ENCODE data around the gene XPC.

XPC gene

GRCh38 chr3:14169871-14170270 lies 8.5 kb downstream of the XPC start:
- no peak for DNase-seq

- DNase-seq: no peak
Measured at GRCh38 chr3:14169435-14169834, 9.0 kb downstream of the XPC start.

- no peak for DNase-seq
Measured at GRCh38 chr3:14166877-14167603, 11.4 kb downstream of the XPC start.

- DNase-seq: no peak
Measured at GRCh38 chr3:14162178-14162577, 16.2 kb downstream of the XPC start.

- no peak for DNase-seq
Measured at GRCh38 chr3:14161282-14161681, 17.1 kb downstream of the XPC start.

GRCh38 chr3:14159426-14159825 lies 19.0 kb downstream of the XPC start:
- DNase-seq: no peak

GRCh38 chr3:14158370-14158769 lies 20.0 kb downstream of the XPC start:
- DNase-seq: no peak

GRCh38 chr3:14157951-14158350 lies 20.4 kb downstream of the XPC start:
- DNase-seq: no peak

- no peak for DNase-seq
Measured at GRCh38 chr3:14156843-14157561, 21.4 kb downstream of the XPC start.

GRCh38 chr3:14156201-14156600 lies 22.2 kb downstream of the XPC start:
- DNase-seq: no peak

- DNase-seq: no peak
Measured at GRCh38 chr3:14154895-14155440, 23.4 kb downstream of the XPC start.

- no peak for DNase-seq
Measured at GRCh38 chr3:14154276-14154675, 24.1 kb downstream of the XPC start.

- DNase-seq: no peak
Measured at GRCh38 chr3:14153663-14154062, 24.7 kb downstream of the XPC start.

GRCh38 chr3:14152963-14153355 lies 25.4 kb downstream of the XPC start:
- DNase-seq: no peak

GRCh38 chr3:14152233-14152962 lies 26.0 kb downstream of the XPC start:
- DNase-seq: peak; percentile 23

GRCh38 chr3:14151471-14152083 lies 26.8 kb downstream of the XPC start:
- no peak for DNase-seq

- no peak for DNase-seq
Measured at GRCh38 chr3:14150491-14151230, 27.7 kb downstream of the XPC start.

GRCh38 chr3:14150078-14150477 lies 28.3 kb downstream of the XPC start:
- no peak for DNase-seq

GRCh38 chr3:14148041-14148985 lies 30.1 kb downstream of the XPC start:
- DNase-seq: no peak

- DNase-seq: no peak
Measured at GRCh38 chr3:14147617-14148016, 30.8 kb downstream of the XPC start.

- no peak for DNase-seq
Measured at GRCh38 chr3:14147066-14147435, 31.4 kb downstream of the XPC start.

Data from CD4-positive, alpha-beta T cell treated with Interleukin-4 for 4 hours (primary cell).